GM23338 (cell line): ENCODE data around the gene TENT4B. TPM values are rescaled to one million over a fixed set of nuclear protein-coding genes. Genes with fewer than 3 reads are reported as not detected.

Experiments
- ATAC-seq: fragments of 200-7000 bp; cut with Tn5 transposase; 3 replicates; pipeline ENCODE4 v1.9.1; 2020
- DNase-seq: peaks from one replicate; pipeline ENCODE4 v3.0.0-alpha.2; 2015; ENCODE audit warnings: low spot score
- H2AFZ ChIP-seq: fragments of 200-600 bp; sonication (generic); 2 replicates; pipeline ENCODE4 v1.8.0; 2016; ENCODE audit warnings: antibody characterized with exemption, mild to moderate bottlenecking, moderate library complexity
- H3F3A ChIP-seq: fragments of 200-600 bp; sonication (generic); replicated peaks from 2 replicates; pipeline ENCODE4 v1.8.0; 2017; ENCODE audit warnings: antibody characterized with exemption, mixed run types, low read depth
- H3K27ac ChIP-seq: fragments of 200-600 bp; sonication (generic); 2 replicates; pipeline ENCODE4 v1.6.1; 2016; ENCODE audit warnings: low read depth
- H3K27me3 ChIP-seq: fragments of 200-600 bp; sonication (generic); 2 replicates; pipeline ENCODE4 v1.8.0; 2016; ENCODE audit warnings: mild to moderate bottlenecking, mixed run types, moderate library complexity; ENCODE audit not compliant: insufficient read depth
- H3K36me3 ChIP-seq: fragments of 200-600 bp; sonication (generic); 2 replicates; pipeline ENCODE4 v1.8.0; 2016; ENCODE audit warnings: mild to moderate bottlenecking; ENCODE audit not compliant: insufficient read depth
- H3K4me1 ChIP-seq: fragments of 200-600 bp; sonication (generic); 2 replicates; pipeline ENCODE4 v1.8.0; 2016; ENCODE audit warnings: mild to moderate bottlenecking, moderate library complexity; ENCODE audit not compliant: insufficient read depth
- H3K4me2 ChIP-seq: fragments of 200-600 bp; sonication (generic); 2 replicates; pipeline ENCODE4 v1.7.1; 2017; ENCODE audit warnings: mixed run types
- H3K4me3 ChIP-seq: fragments of 200-600 bp; sonication (generic); 2 replicates; pipeline ENCODE4 v1.6.1; 2016; ENCODE audit warnings: mixed run types
- H3K79me2 ChIP-seq: fragments of 200-600 bp; sonication (generic); replicated peaks from 2 replicates; pipeline ENCODE4 v1.8.0; 2017; ENCODE audit warnings: mild to moderate bottlenecking; ENCODE audit not compliant: insufficient read depth
- H3K9me2 ChIP-seq: fragments of 200-600 bp; sonication (generic); 2 replicates; pipeline ENCODE4 v1.8.0; 2017; ENCODE audit not compliant: insufficient read depth
- H4K20me1 ChIP-seq: fragments of 200-600 bp; sonication (generic); replicated peaks from 2 replicates; pipeline ENCODE4 v1.8.0; 2017; ENCODE audit warnings: mild to moderate bottlenecking; ENCODE audit not compliant: insufficient read depth
- H3K27ac Mint-ChIP-seq: 2 replicates; pipeline ENCODE4 v1.8.0; 2020; ENCODE audit warnings: inconsistent platforms, mild to moderate bottlenecking, moderate library complexity, mixed read lengths
- H3K27me3 Mint-ChIP-seq: 3 replicates; pipeline ENCODE4 v1.8.0; 2022; ENCODE audit warnings: low read depth, mild to moderate bottlenecking, moderate library complexity, mixed read lengths, inconsistent platforms; ENCODE audit not compliant: insufficient read depth, poor library complexity
- H3K36me3 Mint-ChIP-seq: 3 replicates; pipeline ENCODE4 v1.8.0; 2021; ENCODE audit warnings: low read depth, mild to moderate bottlenecking, inconsistent platforms, moderate library complexity, mixed read lengths
- H3K4me1 Mint-ChIP-seq: 3 replicates; pipeline ENCODE4 v1.8.0; 2020; ENCODE audit warnings: mild to moderate bottlenecking, inconsistent platforms, mixed read lengths
- H3K4me3 Mint-ChIP-seq: 3 replicates; pipeline ENCODE4 v1.8.0; 2021; ENCODE audit warnings: moderate library complexity, mild to moderate bottlenecking, inconsistent platforms, mixed read lengths
- H3K9me3 Mint-ChIP-seq: 3 replicates; pipeline ENCODE4 v1.8.0; 2020; ENCODE audit warnings: moderate library complexity, mild to moderate bottlenecking, inconsistent platforms, mixed read lengths
- CREB1 ChIP-seq: fragments of 250-450 bp; sonication (Bioruptor Pico); IDR thresholded peaks from 2 replicates; pipeline ENCODE4 v1.5.0; 2020; ENCODE audit warnings: low read depth, mild to moderate bottlenecking, moderate library complexity
- CTCF ChIP-seq, 2 experiments: fragments of 200-600 bp in 1 of 2; sonication (generic) in 1 of 2; conservative IDR thresholded peaks; 2 replicates each; pipeline versions ENCODE4 v1.5.1 to v1.6.1; 2016 to 2017; ENCODE audit warnings: antibody characterized with exemption in 2 of 2, low read depth in 2 of 2, mild to moderate bottlenecking in 2 of 2, moderate library complexity in 1 of 2
- ETS1 ChIP-seq: IDR thresholded peaks from 2 replicates; pipeline ENCODE4 v1.6.1; 2016; ENCODE audit warnings: antibody characterized with exemption
- EZH2 ChIP-seq: fragments of 200-600 bp; sonication (generic); IDR thresholded peaks from one replicate; pipeline ENCODE4 v1.8.0; 2017; ENCODE audit warnings: antibody characterized with exemption, mild to moderate bottlenecking, low read depth; ENCODE audit not compliant: unreplicated experiment
- EZH2phosphoT487 ChIP-seq: fragments of 200-600 bp; sonication (generic); IDR thresholded peaks from one replicate; pipeline ENCODE4 v1.8.1; 2018; ENCODE audit warnings: antibody characterized with exemption; ENCODE audit not compliant: unreplicated experiment
- JUNB ChIP-seq: IDR thresholded peaks from one replicate; pipeline ENCODE4 v1.6.1; 2016; ENCODE audit warnings: antibody characterized with exemption; ENCODE audit not compliant: unreplicated experiment
- POLR2AphosphoS5 ChIP-seq: IDR thresholded peaks from 2 replicates; pipeline ENCODE4 v1.6.1; 2016; ENCODE audit warnings: antibody characterized with exemption, low read depth
- ZNF114 ChIP-seq: fragments of 250-450 bp; sonication (Bioruptor Pico); IDR thresholded peaks from 2 replicates; pipeline ENCODE4 v1.5.0; 2020; ENCODE audit warnings: mild to moderate bottlenecking, moderate library complexity
- ZNF331 ChIP-seq: fragments of 250-450 bp; sonication (Bioruptor Pico); IDR thresholded peaks from 2 replicates; pipeline ENCODE4 v1.5.0; 2020; ENCODE audit warnings: low read depth, mild to moderate bottlenecking, moderate library complexity
- ZNF462 ChIP-seq: fragments of 250-450 bp; sonication (Bioruptor Pico); IDR thresholded peaks from 2 replicates; pipeline ENCODE4 v1.5.0; 2020; ENCODE audit warnings: mild to moderate bottlenecking, moderate library complexity
- polyA plus RNA-seq: library from polyadenylated mRNA; unstranded; fragments of >200 nt; fragmentation: Nextera tagmentation; extraction: Ambion mirVana; gene quantifications from 2 replicates; pipeline ENCODE4 v1.2.1, GENCODE V29; 2016
- total RNA-seq: library from RNA; depleted of rRNA; stranded (reverse); fragments of >200 nt; shearing (Covaris generic); gene quantifications from 2 replicates; pipeline ENCODE4 v1.2.3, GENCODE V29; 2014

Gene TENT4B
- total and polyA plus RNA-seq, 2 experiments from 2014 or later, result 17.6 to 21.3 TPM

- Histone ChIP-seq H3K27me3 (no peaks in the 10 kb centered on the region), H2AFZ (no peak overlapping the region), H3K9me2 (no peaks in the 10 kb centered on the region), H3F3A (no peaks in the 10 kb centered on the region), H4K20me1 (peaks cover 38% of the 10 kb centered on the region), H3K4me1 (peaks cover 6% of the 10 kb centered on the region; the same call in 1 of the 2 replicates), H3K4me3 (no peak overlapping the region), H3K4me2 (no peak overlapping the region), H3K79me2 (peaks cover 100% of the 10 kb centered on the region), H3K27ac (no peak overlapping the region), H3K36me3 (no peaks in the 10 kb centered on the region)
- DNase-seq (no peak), ATAC-seq (no peak)
- H3K36me3 Mint-ChIP-seq, result no peaks in the 10 kb centered on the region
- peaks cover 4% of the 10 kb centered on the region for H3K27me3 Mint-ChIP-seq
- no peak overlapping the region for H3K27ac Mint-ChIP-seq
- peaks cover 2% of the 10 kb centered on the region for H3K4me1 Mint-ChIP-seq
- H3K9me3 Mint-ChIP-seq, result no peaks in the 10 kb centered on the region
- TF ChIP-seq ZNF331 (CRISPR knock-in tag) (no peak), CREB1 (CRISPR knock-in tag) (no peak), ZNF114 (CRISPR knock-in tag) (no peak), ETS1 (no peak), JUNB (no peak), POLR2AphosphoS5 (no peak), CTCF (conservative IDR thresholded peaks at IDR 0.05; ENCODE audit: low read depth in 2 of 2) (no peak), EZH2 (no peak), EZH2phosphoT487 (no peak), ZNF462 (no peak)
- no peak overlapping the region for H3K4me3 Mint-ChIP-seq
Measured at GRCh38 chr16:50161950-50162349, 8.8 kb downstream of the TENT4B start.
